Myometrial cell (primary cell): ENCODE data around the gene SPATA31A5. TPM values are rescaled to one million over a fixed set of nuclear protein-coding genes. Genes with fewer than 3 reads are reported as not detected.

ENCODE experiments used
- total RNA-seq: library from RNA; depleted of rRNA; stranded (reverse); fragments of >200 nt; gene quantifications from 2 replicates; pipeline ENCODE4 v1.2.3, GENCODE V29; 2015

The SPATA31A5 gene
- not detected in 2 replicates for total RNA-seq

DNA sequence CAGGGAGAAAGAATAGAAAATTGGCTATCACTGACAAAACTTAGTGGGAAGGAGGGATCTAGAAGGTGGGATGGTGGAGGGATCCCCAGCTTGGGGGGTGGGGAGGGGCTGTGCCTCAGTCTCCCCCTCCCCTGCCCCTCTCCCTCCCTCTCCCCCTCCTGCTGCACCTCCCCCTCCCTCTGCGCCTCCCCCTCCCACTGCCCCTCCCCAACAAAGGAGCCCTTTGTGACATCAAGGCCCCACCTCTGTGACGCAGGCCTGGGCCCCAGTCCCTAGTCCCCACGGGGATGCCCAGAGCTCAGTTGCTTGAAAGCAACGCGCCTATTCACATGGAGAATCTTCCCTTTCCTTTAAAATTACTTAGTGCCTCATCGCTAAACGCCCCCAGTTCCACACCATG lies at the start of gene SPATA31A5:
Gene SPATA31A5, plus strand, starts transcription at position 301 of the 400 bp plus-strand sequence. Its CDS starts 29 bp downstream, at position 330.

